Breast epithelium (tissue), 4 donors: Measurements from ENCODE around the gene SLIT1. TPM values are rescaled to one million over a fixed set of nuclear protein-coding genes. Genes with fewer than 3 reads are reported as not detected.

Experiments
- DNase-seq, 2 donors: peaks; one replicate each; pipeline ENCODE4 v3.0.0-alpha.2; 2019; ENCODE audit warnings: low spot score in 2 of 2
- H3K27ac ChIP-seq, 2 donors: fragments of 200-600 bp; sonication (generic) in 1 of 2; one replicate each; pipeline ENCODE4 v1.5.1; 2016 to 2019; ENCODE audit warnings: mild to moderate bottlenecking in 1 of 2
- H3K27me3 ChIP-seq, 2 donors: fragments of 200-600 bp; sonication (generic) in 1 of 2; one replicate each; pipeline versions ENCODE4 v1.5.1 to v1.6.0; 2017 to 2019; ENCODE audit warnings: control low read depth in 1 of 2, mild to moderate bottlenecking in 1 of 2
- H3K36me3 ChIP-seq: fragments of 200-600 bp; one replicate; pipeline ENCODE4 v1.5.1; 2019
- H3K4me1 ChIP-seq, 2 donors: fragments of 200-600 bp; sonication (generic); one replicate each; pipeline ENCODE4 v1.5.1; 2016 to 2019; ENCODE audit warnings: control low read depth in 1 of 2
- H3K4me3 ChIP-seq, 3 donors: fragments of 200-600 bp; sonication (generic); 1 replicate in 2 of 3; 2 replicates in 1 of 3; pipeline ENCODE4 v1.5.1; 2016 to 2019; ENCODE audit warnings: mild to moderate bottlenecking in 3 of 3, moderate library complexity in 2 of 3
- H3K9me3 ChIP-seq, 2 donors: fragments of 200-600 bp; sonication (generic) in 1 of 2; one replicate each; pipeline ENCODE4 v1.5.1; 2016 to 2019; ENCODE audit warnings: control low read depth in 1 of 2
- POLR2A ChIP-seq: fragments of 450-650 bp; IDR thresholded peaks from one replicate; pipeline ENCODE4 v1.6.1; 2016; ENCODE audit warnings: antibody characterized with exemption, mild to moderate bottlenecking, moderate library complexity
- POLR2AphosphoS5 ChIP-seq, 3 donors: sonication (generic); formaldehyde crosslinking; IDR thresholded peaks; one replicate each; pipeline ENCODE4 v1.6.1; 2017; ENCODE audit warnings: antibody characterized with exemption in 3 of 3
- intact Hi-C: fragments of 100-400 bp; cut with DNase I; formaldehyde crosslinking; loops from one replicate; pipeline ENCODE4 v1.15.1; 2023; ENCODE audit warnings: low total_unique reads
- total RNA-seq, 3 donors: library from RNA; depleted of rRNA; stranded (reverse); fragments of >200 nt; gene quantifications; one replicate each; pipeline ENCODE4 v1.1.0, GENCODE V29; 2016
- TF ChIP-seq, protein P1 (sequence below), 3 donors: fragments of 450-650 bp; IDR thresholded peaks; one replicate each; pipeline ENCODE4 v1.5.1; 2016 to 2017; ENCODE audit warnings: antibody characterized with exemption in 3 of 3, mild to moderate bottlenecking in 3 of 3, moderate library complexity in 3 of 3

SLIT1 gene
- total RNA-seq, 3 donors from 2014 or later, result under 0.01 to 0.44 (median 0.16) TPM

DNA sequence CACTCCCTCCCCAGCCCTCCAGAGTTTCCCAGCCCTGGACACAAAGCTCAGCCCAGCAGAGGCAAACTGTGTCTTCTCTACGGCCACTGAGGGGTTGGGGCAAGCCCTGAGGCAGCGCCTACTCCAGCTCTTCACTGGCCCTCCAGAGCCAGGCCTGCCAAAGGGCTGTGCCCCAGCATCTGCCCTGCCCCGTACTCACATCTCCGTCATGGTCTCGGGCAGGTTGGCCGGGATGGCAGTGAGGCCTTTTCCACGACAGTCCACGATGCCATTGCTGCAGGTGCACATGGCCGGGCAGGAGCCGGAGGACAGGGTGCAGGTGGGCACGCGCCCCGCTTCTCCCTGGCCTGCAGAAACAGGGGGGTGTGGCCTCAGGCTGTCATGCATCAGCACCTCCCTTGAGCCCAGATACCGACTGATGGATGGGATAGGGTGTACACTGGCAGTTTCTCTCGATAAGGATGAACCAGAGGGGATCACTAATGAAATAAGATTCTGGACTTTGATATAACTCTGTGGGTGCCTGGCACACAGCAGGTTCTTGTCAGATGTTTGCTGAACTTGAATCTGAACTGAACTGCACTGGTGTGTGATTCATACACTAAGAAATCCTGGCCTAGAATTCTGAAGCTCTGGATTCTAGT lies 125.2 kb downstream of the SLIT1 start:
- no peaks in the 10 kb centered on the region for H3K4me1 ChIP-seq
- H3K27me3 ChIP-seq, result no peaks in the 10 kb centered on the region
- TF ChIP-seq POLR2AphosphoS5 (IDR thresholded peaks at IDR 0.05) (no peak), POLR2A (no peak)
- TF ChIP-seq, protein P1, sequence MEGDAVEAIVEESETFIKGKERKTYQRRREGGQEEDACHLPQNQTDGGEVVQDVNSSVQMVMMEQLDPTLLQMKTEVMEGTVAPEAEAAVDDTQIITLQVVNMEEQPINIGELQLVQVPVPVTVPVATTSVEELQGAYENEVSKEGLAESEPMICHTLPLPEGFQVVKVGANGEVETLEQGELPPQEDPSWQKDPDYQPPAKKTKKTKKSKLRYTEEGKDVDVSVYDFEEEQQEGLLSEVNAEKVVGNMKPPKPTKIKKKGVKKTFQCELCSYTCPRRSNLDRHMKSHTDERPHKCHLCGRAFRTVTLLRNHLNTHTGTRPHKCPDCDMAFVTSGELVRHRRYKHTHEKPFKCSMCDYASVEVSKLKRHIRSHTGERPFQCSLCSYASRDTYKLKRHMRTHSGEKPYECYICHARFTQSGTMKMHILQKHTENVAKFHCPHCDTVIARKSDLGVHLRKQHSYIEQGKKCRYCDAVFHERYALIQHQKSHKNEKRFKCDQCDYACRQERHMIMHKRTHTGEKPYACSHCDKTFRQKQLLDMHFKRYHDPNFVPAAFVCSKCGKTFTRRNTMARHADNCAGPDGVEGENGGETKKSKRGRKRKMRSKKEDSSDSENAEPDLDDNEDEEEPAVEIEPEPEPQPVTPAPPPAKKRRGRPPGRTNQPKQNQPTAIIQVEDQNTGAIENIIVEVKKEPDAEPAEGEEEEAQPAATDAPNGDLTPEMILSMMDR (IDR thresholded peaks at IDR 0.05), result no peak
- intact Hi-C loops, result no loop called here
- H3K9me3 ChIP-seq, result no peaks in the 10 kb centered on the region
- no peaks in the 10 kb centered on the region for H3K36me3 ChIP-seq
- DNase-seq, result no peak
- no peak overlapping the region for H3K4me3 ChIP-seq
- H3K27ac ChIP-seq, result no peak overlapping the region

DNA sequence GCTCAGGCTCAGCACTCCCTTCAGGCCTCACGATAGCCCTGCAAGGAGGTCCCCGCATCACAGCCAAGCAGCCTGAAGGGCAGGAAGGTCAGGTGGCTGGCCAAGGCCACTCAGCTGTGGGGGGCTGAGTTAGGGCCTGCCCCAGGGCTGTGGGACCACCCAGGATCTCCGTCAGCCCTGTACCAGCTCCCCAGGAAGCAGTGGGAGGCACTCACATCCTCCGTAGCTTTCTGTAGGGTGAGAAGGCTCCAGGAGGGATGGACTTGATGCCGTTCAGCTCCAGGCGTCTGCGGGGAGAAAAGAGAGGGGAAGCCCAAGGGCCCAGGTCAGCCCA lies 125.9 kb downstream of the SLIT1 start:
- H3K4me3 ChIP-seq, result no peak overlapping the region
- no peaks in the 10 kb centered on the region for H3K4me1 ChIP-seq
- H3K27ac ChIP-seq, result no peak overlapping the region
- H3K27me3 ChIP-seq, result no peaks in the 10 kb centered on the region
- no peaks in the 10 kb centered on the region for H3K36me3 ChIP-seq
- no peak for DNase-seq
- TF ChIP-seq POLR2A, result no peak
- no peak for TF ChIP-seq POLR2AphosphoS5 (IDR thresholded peaks at IDR 0.05)
- TF ChIP-seq, protein P1 (IDR thresholded peaks at IDR 0.05), result no peak
- H3K9me3 ChIP-seq, result no peaks in the 10 kb centered on the region
- intact Hi-C loops, result no loop called here

DNA sequence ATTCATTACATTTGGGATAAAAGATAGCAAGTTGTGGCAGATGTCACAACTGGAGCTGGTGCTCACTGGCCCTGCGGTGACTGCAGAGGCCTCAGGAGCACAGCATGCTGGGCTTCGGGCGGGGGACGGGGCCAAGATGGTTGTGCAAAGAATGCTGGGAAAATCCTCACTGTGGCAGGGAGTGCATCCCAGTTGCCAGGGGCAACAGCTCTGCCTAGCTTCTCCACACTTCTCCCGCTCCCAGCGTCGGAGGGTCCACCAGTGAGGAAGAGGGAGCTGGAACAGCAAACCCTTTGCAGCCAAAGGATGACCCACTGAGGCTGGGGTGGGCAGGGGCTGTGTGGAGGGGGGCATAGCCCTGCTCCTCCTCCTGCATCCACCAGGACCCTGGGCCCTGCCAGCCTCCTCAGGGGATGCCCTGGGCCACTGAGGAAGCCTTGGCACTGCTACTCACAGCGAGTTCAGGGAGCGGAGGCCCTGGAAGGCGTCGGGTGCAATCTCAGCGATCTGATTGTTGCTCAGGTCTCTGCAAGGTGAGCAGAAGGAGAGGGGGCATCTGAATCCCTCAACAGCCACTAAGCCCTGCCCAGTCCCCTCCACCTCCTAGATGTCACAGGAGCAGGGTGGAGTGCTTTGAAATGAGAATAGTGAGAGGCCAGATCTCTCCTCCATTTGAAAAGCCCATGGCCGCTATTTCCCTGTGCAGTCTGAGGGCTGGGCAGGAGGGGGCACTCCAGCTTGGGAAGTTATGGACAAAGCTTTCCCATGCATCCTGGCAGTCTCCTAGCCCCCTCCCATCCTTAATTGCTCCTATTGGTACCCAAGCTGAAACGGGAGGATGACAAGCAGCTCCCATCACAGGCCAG lies 126.5 kb downstream of the SLIT1 start:
- no peak for TF ChIP-seq POLR2AphosphoS5 (IDR thresholded peaks at IDR 0.05)
- no peak for TF ChIP-seq POLR2A
- TF ChIP-seq, protein P1 (IDR thresholded peaks at IDR 0.05), result no peak
- Histone ChIP-seq H3K9me3 (no peaks in the 10 kb centered on the region), H3K27me3 (no peaks in the 10 kb centered on the region), H3K4me1 (no peaks in the 10 kb centered on the region), H3K4me3 (no peak overlapping the region), H3K27ac (no peak overlapping the region), H3K36me3 (no peaks in the 10 kb centered on the region)
- no peak for DNase-seq
- intact Hi-C loops, result no loop called here

DNA sequence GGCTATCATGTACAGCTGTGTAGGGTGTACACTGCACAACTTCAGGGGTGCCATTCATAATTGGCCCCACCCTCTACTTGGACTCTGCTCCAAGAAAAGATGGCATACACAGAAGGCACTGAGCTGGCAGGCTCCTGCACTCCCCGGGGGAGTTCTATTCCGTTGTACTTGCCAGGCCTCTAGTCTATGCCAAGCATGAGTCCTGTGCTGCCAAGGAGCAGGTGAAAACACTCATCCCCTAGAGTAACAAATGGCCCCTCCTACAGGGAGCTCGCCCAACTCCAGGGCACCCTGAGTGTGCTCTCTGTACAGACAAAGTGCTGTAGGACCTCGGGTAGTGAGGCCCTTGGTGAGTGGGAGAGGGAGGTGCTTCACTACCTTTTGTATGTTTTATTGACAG lies 127.2 kb downstream of the SLIT1 start:
- Histone ChIP-seq H3K27ac (no peak overlapping the region), H3K27me3 (no peaks in the 10 kb centered on the region), H3K36me3 (no peaks in the 10 kb centered on the region), H3K4me3 (no peak overlapping the region), H3K4me1 (no peaks in the 10 kb centered on the region), H3K9me3 (no peaks in the 10 kb centered on the region)
- TF ChIP-seq POLR2AphosphoS5 (IDR thresholded peaks at IDR 0.05) (no peak), POLR2A (no peak)
- TF ChIP-seq, protein P1 (IDR thresholded peaks at IDR 0.05), result no peak
- DNase-seq, result peak in 1 of 2 donors; percentile 43
- intact Hi-C loops, result no loop called here
